ENCODE results near the gene INAFM2. TPM values are rescaled to one million over a fixed set of nuclear protein-coding genes. Genes with fewer than 3 reads are reported as not detected.

The INAFM2 gene
- total and polyA plus RNA-seq, 2 experiments from 2014 or later: 13.7 to 19.5 TPM

DNA sequence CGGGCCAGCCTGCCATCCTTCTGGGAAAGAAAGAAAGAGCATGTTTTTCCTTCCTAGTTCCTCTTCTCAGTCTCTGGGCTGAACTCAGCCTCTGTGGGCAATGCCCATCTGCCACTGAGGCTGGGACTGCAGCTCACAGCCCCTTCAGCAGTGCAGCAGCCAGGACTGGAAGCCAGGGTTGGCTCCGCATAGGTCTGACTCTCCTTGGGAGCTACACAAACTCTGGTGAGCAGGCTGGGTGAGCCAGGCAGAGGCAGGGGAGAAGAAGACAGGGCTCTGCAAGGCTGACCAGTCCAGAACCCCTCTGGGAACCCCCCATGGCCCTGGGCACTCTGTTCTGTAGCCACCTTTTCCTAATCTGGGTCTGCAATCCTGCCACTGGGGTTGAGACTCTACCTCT is 38.1 kb downstream of the INAFM2 start:
- H3K27me3 ChIP-seq: peaks cover 12% of the 10 kb centered on the region
- no peaks in the 10 kb centered on the region for H3K79me2 ChIP-seq
- no peaks in the 10 kb centered on the region for H3K9me3 ChIP-seq (ENCODE audit: low read depth)
- H4K20me1 ChIP-seq (ENCODE audit: insufficient read depth, poor library complexity, severe bottlenecking): no peaks in the 10 kb centered on the region
- H3K27ac ChIP-seq: no peak overlapping the region
- TF ChIP-seq, protein P1, sequence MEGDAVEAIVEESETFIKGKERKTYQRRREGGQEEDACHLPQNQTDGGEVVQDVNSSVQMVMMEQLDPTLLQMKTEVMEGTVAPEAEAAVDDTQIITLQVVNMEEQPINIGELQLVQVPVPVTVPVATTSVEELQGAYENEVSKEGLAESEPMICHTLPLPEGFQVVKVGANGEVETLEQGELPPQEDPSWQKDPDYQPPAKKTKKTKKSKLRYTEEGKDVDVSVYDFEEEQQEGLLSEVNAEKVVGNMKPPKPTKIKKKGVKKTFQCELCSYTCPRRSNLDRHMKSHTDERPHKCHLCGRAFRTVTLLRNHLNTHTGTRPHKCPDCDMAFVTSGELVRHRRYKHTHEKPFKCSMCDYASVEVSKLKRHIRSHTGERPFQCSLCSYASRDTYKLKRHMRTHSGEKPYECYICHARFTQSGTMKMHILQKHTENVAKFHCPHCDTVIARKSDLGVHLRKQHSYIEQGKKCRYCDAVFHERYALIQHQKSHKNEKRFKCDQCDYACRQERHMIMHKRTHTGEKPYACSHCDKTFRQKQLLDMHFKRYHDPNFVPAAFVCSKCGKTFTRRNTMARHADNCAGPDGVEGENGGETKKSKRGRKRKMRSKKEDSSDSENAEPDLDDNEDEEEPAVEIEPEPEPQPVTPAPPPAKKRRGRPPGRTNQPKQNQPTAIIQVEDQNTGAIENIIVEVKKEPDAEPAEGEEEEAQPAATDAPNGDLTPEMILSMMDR (IDR thresholded peaks at IDR 0.05; ENCODE audit: poor library complexity): no peak
- TF ChIP-seq EZH2 (IDR thresholded peaks at IDR 0.05; ENCODE audit: borderline replicate concordance): no peak
- no peak for TF ChIP-seq EZH2phosphoT487 (IDR thresholded peaks at IDR 0.05; ENCODE audit: low read depth, severe bottlenecking, unreplicated experiment)
- H3K4me2 ChIP-seq: no peak overlapping the region
- no peak overlapping the region for H2AFZ ChIP-seq
- peaks cover 5% of the 10 kb centered on the region for H3K4me1 ChIP-seq (ENCODE audit: insufficient read depth)
- no peaks in the 10 kb centered on the region for H3K9me2 ChIP-seq (replicated peaks; ENCODE audit: insufficient read depth)
- no peaks in the 10 kb centered on the region for H3K36me3 ChIP-seq (replicated peaks; ENCODE audit: insufficient read depth, low read depth)
- DNase-seq (ENCODE audit: low spot score): no peak
- H3K4me3 ChIP-seq: no peak overlapping the region
- 89% methylated on average over 2 of the region's 2 CpGs for WGBS (ENCODE audit: low lambda C conversion rate, missing lambda C conversion rate)

DNA sequence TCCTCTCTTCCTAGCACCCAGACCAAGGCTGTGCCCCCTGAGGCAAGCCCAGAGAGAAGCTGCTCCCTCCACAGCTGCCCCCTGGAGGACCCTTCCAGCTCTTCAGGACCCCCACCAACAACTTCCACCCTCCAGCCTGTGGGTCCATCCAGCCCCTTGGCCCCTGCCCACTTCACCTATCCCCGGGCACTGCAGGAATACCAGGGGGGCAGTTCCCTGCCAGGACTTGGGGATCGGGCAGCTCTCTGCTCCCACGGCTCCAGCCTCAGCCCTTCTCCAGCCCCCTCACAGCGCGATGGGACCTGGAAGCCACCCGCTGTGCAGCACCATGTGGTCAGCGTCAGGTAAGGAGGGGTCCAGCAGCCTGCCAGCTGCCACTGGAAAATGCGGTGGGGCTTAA is 40.1 kb downstream of the INAFM2 start:
- H3K4me1 ChIP-seq (ENCODE audit: insufficient read depth): peaks cover 6% of the 10 kb centered on the region
- H3K27ac ChIP-seq: no peak overlapping the region
- no peaks in the 10 kb centered on the region for H3K79me2 ChIP-seq
- no peak overlapping the region for H2AFZ ChIP-seq
- no peaks in the 10 kb centered on the region for H4K20me1 ChIP-seq (ENCODE audit: insufficient read depth, poor library complexity, severe bottlenecking)
- no peak for DNase-seq (ENCODE audit: low spot score)
- H3K9me3 ChIP-seq (ENCODE audit: low read depth): no peaks in the 10 kb centered on the region
- no peak overlapping the region for H3K4me2 ChIP-seq
- 82% methylated on average over 8 of the region's 8 CpGs for WGBS (ENCODE audit: low lambda C conversion rate, missing lambda C conversion rate)
- peaks cover 12% of the 10 kb centered on the region for H3K27me3 ChIP-seq
- H3K9me2 ChIP-seq (replicated peaks; ENCODE audit: insufficient read depth): no peaks in the 10 kb centered on the region
- no peak overlapping the region for H3K4me3 ChIP-seq
- no peak for TF ChIP-seq EZH2phosphoT487 (IDR thresholded peaks at IDR 0.05; ENCODE audit: low read depth, severe bottlenecking, unreplicated experiment)
- TF ChIP-seq, protein P1 (IDR thresholded peaks at IDR 0.05; ENCODE audit: poor library complexity): no peak
- TF ChIP-seq EZH2 (IDR thresholded peaks at IDR 0.05; ENCODE audit: borderline replicate concordance): no peak
- no peaks in the 10 kb centered on the region for H3K36me3 ChIP-seq (replicated peaks; ENCODE audit: insufficient read depth, low read depth)

DNA sequence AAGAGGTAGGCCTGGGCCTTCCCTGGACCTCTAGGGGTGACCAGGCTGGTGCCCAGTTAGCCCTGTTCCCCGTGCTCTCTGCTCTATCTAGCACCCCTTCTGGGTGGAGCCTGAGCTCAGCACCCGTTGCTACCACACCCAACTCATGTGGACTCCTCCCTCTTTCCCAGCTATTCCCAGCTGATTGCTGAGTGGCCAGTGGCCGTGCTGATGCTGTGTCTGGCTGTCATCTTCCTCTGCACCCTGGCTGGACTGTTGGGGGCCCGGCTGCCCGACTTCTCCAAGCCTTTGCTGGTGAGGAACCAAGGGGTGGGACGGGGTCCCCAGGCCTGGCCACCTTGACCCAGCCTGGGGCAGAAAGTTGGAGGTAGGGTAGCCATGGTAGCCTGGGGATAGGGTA is 40.8 kb downstream of the INAFM2 start:
- TF ChIP-seq EZH2phosphoT487 (IDR thresholded peaks at IDR 0.05; ENCODE audit: low read depth, severe bottlenecking, unreplicated experiment) (no peak), EZH2 (IDR thresholded peaks at IDR 0.05; ENCODE audit: borderline replicate concordance) (no peak)
- TF ChIP-seq, protein P1 (IDR thresholded peaks at IDR 0.05; ENCODE audit: poor library complexity): no peak
- 76% methylated on average over 6 of the region's 6 CpGs for WGBS (ENCODE audit: low lambda C conversion rate, missing lambda C conversion rate)
- H3K79me2 ChIP-seq: no peaks in the 10 kb centered on the region

DNA sequence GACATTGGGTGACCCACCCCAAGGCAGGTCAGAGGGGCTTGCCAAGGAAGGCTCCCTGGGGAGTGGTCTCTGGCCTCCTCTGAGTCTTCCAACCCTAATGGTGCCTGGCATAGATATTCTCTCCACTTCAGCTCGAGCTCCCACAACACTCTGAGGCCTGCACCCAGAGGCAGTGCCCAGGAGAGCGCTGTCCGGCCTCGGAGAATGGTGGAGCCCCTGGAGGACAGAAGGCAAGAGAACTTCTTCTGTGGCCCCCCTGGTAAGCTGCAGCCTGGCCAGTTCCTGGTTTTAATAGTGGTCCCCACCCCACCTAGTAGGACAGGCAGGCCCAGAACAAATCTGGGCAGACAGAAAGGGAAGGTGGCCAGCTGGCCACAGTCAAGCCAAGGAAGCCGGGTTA is 41.5 kb downstream of the INAFM2 start:
- H3K4me2 ChIP-seq: no peak overlapping the region
- H3K79me2 ChIP-seq: no peaks in the 10 kb centered on the region
- H3K4me1 ChIP-seq (ENCODE audit: insufficient read depth): peaks cover 6% of the 10 kb centered on the region
- no peak overlapping the region for H3K27ac ChIP-seq
- H3K9me2 ChIP-seq (replicated peaks; ENCODE audit: insufficient read depth): no peaks in the 10 kb centered on the region
- H3K27me3 ChIP-seq: peaks cover 4% of the 10 kb centered on the region
- H3K36me3 ChIP-seq (replicated peaks; ENCODE audit: insufficient read depth, low read depth): no peaks in the 10 kb centered on the region
- H4K20me1 ChIP-seq (ENCODE audit: insufficient read depth, poor library complexity, severe bottlenecking): no peaks in the 10 kb centered on the region
- DNase-seq (ENCODE audit: low spot score): no peak
- WGBS (ENCODE audit: low lambda C conversion rate, missing lambda C conversion rate): 90% methylated on average over 5 of the region's 5 CpGs
- H3K9me3 ChIP-seq (ENCODE audit: low read depth): no peaks in the 10 kb centered on the region
- TF ChIP-seq EZH2phosphoT487 (IDR thresholded peaks at IDR 0.05; ENCODE audit: low read depth, severe bottlenecking, unreplicated experiment) (no peak), EZH2 (IDR thresholded peaks at IDR 0.05; ENCODE audit: borderline replicate concordance) (no peak)
- TF ChIP-seq, protein P1 (IDR thresholded peaks at IDR 0.05; ENCODE audit: poor library complexity): no peak
- no peak overlapping the region for H3K4me3 ChIP-seq
- H2AFZ ChIP-seq: no peak overlapping the region

More for the DNA sequence above, 40.8 kb downstream of the INAFM2 start:
- H3K4me2 ChIP-seq: no peak overlapping the region
- H3K4me3 ChIP-seq: no peak overlapping the region
- H3K27me3 ChIP-seq: peaks cover 7% of the 10 kb centered on the region
- H4K20me1 ChIP-seq (ENCODE audit: insufficient read depth, poor library complexity, severe bottlenecking): no peaks in the 10 kb centered on the region
- peaks cover 6% of the 10 kb centered on the region for H3K4me1 ChIP-seq (ENCODE audit: insufficient read depth)
- H3K36me3 ChIP-seq (replicated peaks; ENCODE audit: insufficient read depth, low read depth): no peaks in the 10 kb centered on the region
- no peaks in the 10 kb centered on the region for H3K9me3 ChIP-seq (ENCODE audit: low read depth)
- H2AFZ ChIP-seq: no peak overlapping the region
- DNase-seq (ENCODE audit: low spot score): no peak
- no peaks in the 10 kb centered on the region for H3K9me2 ChIP-seq (replicated peaks; ENCODE audit: insufficient read depth)
- H3K27ac ChIP-seq: no peak overlapping the region

Measured in hepatocyte (in vitro differentiated cells).